GM18867 (cell line): ENCODE measurements around the gene CCM2.
"Not testable (repeated sequence)": the region's sequence is repeated elsewhere in the genome, so short reads cannot be mapped to it uniquely, and the experiment has no call there.

Source experiments
- ATAC-seq: cut with Tn5 transposase; IDR thresholded peaks from one replicate; pipeline ENCODE4 v1.9.1; 2021; ENCODE audit warnings: mild to moderate bottlenecking, moderate library complexity; ENCODE audit not compliant: unreplicated experiment

Gene CCM2

DNA sequence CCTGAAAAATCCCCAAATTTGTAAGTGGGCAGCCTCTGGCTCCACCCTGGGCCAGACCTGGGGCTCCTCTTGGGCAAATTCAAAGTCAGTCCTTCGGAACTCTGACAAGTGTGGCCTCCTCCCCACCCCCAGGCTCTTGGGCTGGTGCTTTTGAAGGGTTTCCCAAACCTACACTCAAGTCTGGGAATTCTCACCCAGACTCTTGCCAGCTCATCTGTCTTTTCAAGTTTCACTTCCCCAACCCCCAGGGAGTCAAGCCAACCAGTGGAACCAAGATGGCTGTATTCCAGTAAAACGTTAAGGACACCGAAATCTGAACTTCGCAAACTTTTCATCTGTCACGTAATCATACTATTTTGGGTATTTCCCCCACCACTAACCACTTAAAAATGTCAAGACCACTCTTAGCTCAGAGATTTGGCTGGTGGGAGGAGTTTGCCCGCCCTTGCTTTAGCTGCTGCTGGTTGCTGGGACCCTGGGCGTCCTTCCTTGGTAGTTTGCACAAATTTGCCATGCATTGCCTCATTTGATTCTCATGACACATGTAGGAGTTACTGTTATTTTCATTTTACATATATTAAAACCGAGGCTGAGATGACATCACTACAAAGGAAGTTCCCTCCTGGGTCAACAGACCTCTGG lies 19.5 kb upstream of the CCM2 start:
- ATAC-seq = peak; percentile 43

DNA sequence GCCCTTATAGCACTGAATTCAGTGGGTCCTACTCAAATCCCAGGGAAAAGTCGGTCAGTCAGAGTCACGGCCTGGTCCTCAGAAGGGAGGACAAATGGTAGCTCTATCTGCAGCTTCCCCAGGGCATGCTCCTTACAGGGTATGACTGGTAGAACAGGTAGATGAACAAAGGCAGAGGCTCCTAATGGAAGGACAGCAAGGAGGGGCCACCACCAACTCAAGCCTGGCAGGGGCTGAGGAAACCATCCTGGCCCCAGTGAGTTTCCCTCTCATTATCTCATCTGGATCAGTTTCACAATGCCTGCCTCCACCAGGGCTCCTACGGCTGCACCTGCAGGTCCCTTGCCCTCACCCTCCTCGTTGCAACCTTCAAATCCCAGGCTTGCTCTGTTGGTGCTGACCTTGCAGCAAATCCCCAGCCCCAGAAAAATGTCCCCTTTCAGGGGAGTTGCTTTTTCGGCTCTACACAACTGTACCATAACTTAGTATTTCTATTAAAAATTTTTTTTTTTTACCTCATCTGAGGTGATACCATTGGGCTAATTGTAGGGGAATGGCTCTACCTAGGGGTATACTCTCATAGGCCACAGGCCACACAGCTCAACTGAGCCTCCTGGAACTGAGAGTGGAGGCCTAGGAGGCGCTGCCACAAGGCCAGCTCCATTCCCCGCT lies 18.8 kb upstream of the CCM2 start:
- no peak for ATAC-seq

DNA sequence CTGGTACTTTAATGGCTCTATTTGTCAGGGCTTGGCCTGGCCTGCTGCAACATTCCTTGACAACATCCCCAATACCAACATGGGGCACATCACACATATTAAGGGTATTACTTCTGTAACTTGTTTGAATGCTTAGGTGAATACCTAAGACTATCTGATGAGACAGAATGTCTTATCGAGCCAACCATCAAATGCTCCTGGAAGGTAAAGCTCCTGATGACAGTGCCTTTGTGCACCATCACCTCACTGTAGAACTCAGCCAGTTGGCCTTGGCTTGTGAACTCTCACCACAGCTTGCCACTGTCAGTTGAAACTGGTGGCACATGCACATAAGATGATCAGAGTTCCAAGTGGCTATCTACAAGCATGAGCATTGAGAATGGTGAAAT lies 17.5 kb upstream of the CCM2 start:
- no peak for ATAC-seq

DNA sequence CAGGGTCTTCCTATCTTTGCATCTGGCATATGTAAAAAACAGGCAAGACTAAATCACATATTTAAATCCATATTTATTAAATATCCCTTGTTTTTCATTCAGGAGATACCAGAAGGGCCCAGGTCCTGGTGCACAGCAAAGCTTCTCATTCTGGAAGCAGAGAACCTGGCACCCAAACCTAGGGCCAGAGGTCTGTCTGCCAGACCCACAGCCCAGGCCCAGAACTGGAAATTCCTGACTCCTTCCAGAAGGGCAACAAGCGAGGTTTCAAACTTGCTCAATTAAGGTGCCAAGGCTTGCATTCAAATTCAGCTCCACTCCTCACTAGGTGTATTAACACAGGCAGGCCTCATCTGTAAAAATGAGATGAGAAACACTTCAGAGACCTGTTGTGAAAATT lies 17.0 kb upstream of the CCM2 start:
- no peak for ATAC-seq

DNA sequence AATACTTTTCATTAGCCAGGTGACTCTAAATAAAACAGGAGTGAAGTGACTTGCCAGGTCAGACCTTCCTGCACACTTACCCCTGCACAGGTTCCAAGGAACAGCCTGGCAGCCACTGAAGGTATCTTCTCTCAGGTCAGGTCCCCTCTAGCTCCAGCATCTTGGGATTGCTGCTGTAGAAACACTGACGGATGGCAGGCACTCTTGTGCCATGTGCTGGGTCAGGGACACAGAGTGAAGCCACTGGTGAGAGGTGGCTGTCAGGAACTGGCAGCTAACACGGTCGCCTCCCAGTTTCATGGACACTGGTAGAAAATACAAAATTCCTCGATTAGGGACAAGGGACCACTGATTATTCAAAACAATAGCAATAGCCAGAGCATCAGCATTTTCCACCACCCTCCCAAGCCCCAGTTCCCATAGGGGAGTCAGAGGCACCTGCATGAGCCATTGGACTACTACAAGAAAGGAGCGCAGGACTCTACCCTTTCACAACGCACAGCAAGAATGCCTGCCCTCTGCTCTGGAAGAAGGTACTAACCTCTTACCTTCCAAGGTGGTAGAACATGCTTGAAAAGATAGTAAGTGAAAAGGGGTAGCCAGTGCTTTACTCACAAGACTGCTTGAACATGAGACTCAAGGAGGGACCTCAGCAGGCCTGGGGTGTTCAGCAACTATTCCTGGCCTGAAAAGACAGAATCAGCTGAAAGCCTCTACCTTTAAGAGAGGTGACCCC lies 16.1 kb upstream of the CCM2 start:
- no peak for ATAC-seq

DNA sequence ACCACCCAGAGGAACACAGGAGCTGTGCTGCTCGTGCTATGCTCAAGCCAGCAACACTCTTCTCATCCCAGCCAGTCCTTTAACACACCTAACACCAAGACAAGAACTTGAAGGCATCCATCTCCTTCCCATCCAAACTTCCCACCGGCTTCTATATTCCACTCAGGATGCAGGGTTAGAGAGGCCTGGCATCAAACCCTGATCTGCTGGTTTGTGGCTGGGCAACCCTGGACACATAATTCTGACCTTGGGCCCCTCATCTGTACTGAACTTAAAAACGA lies 15.6 kb upstream of the CCM2 start:
- ATAC-seq = no peak

DNA sequence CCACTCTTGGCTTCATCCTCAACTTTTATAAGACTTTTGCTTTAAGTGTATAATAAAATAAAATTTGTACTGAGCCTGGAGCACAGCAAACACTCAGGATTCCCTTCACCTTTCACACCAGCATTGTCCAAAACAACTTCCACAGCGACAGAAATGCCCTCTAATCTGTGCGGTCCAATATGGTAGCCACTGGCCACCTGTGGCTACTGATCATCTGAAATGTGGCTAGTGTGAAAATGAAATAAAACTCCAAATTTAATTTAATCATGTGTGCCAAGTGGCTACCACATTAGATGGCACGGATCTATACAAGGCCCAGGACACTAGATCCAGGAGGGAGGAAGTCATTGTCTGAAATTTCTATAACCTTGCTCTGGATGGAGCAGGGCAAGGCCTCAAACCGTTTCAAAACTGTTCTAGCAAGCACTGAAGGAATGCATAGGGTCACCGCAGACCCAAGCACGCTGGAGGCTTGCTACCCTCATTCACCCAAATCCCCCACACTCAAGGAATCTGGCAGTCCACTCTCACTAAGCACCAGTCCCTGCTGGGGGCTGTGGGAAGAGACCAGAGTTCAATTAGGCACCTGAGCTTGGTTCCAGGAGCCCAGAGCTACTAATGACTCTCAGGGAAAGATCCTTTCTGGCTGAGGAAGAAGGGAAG lies 14.8 kb upstream of the CCM2 start:
- ATAC-seq = no peak

DNA sequence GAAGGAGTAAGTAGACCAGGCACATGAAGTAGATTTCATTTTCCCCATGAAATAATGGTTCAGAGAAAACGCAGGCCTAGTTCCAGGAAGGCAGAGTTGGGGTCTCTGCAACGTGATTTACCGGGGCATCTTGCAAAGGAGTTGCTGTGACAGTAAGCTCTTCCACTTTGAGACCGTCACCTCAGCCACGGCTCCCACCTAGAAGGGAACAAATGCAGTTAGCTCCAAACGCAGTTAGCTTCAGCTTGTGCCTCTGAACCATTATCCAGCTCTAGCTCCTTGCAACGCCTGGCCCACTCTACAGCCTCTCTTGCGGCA lies 14.1 kb upstream of the CCM2 start:
- no peak for ATAC-seq

DNA sequence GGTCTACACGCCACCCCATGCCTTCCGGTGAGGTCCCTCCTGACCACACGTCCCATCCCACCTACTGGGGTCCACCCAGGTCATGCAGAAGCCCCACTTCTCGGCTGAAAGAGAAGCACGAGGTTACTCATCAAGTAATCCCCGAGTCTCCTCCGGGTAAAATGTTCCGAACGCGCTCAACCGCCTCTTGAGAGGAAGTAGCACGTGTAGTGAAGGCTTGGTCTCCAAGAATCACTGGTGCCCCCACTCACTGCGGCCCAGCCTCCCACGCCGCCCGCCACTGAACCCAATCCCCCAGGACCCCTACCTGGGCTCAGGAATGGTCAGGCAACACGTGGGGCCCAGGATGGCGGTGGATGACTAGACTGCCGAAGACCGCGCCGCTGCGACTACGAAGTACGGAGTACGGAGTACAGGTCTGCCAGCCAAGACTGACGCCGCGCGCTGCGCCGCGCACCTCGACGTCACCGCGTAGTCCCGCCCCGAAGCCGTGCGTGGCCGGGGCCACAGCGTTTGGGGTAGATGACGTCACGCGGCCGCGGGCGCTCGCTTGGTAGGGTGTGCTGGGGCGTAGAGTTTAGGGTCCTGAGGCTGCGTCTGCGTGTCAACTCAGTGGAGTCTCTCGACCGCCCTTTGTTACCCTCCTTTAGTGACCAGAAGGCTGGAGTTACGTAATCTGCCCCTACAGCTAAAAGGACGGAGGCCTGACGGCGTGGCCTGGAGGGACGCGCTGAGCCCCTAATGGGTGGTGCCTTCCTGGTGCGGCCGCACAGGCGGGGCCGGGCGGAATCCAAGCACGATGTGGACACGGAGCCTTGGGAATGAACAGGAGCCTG lies 13.6 kb upstream of the CCM2 start:
- ATAC-seq = peak; percentile 93

DNA sequence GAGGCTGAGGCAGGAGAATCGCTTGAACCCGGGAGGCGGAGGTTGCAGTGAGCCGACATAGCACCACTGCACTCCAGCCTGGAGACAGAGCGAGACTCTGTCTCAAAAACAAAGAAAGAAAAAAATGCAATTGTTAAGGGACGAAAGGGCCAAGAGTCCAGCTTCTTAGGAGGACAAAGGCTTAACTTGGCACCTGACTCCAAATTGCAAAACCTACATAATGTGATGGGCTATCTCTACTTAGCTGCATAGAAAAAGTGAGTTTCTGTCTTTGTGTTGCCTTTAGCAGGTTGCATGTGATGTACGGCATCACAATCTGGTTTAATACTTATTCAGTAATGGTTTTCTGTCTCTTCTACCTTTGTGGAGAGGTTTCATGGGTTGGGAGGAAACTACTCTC lies 12.5 kb upstream of the CCM2 start:
- no peak for ATAC-seq

DNA sequence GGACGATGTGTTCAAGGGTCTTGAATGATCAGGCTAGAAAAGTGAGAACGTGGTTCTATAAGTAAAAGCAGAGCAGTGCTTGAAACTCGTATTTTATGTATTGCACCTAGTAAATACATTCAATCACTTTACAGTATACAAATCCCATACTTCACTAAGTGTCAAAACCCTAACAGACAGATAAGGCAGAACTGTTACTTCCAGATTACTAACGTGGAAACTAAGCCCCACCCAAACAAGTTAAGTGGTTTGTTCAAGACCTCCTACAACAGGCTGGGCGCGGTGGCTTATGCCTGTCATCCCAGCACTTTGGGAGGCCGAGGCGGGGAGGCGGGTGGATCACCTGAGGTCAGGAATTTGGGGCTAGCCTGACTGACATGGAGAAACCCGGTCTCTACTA lies 12.0 kb upstream of the CCM2 start:
- ATAC-seq = no peak

DNA sequence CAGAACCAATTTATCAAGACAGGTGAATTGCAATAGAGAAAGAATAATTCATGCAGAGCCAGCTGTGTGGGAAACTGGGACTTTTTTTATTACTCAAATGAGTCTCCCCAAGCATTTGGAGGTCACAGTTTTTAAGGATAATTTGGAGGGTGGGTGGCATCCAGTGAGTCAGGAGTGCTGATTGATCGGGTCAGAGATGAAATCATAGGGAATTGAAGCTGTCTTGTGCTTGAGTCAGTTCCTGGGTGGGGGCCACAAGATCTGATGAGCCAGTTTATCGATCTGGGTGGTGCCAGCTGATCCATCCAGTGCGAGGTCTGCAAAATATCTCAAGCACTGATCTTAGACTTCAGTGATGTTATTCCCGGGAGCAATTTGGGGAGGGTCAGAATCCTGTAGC lies 11.3 kb upstream of the CCM2 start:
- no peak for ATAC-seq

DNA sequence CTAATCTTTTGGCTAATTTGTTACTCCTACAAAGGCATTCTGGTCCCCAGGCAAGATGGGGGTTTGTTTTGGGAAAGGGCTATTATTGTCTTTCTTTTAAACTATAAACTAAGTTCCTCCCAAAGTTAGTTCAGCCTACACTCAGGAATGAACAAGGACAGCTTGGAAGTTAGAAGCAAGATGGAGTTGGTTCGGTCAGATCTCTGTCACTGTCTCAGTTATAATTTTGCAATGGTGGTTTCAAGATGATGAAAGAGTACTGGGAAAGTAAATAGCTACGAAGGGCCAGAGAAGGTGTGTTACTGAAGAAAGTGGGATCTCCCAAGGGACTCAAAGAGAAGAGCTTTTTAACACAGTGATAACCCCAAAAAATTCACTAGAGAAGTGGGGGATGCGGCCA lies 10.9 kb upstream of the CCM2 start:
- no peak for ATAC-seq

DNA sequence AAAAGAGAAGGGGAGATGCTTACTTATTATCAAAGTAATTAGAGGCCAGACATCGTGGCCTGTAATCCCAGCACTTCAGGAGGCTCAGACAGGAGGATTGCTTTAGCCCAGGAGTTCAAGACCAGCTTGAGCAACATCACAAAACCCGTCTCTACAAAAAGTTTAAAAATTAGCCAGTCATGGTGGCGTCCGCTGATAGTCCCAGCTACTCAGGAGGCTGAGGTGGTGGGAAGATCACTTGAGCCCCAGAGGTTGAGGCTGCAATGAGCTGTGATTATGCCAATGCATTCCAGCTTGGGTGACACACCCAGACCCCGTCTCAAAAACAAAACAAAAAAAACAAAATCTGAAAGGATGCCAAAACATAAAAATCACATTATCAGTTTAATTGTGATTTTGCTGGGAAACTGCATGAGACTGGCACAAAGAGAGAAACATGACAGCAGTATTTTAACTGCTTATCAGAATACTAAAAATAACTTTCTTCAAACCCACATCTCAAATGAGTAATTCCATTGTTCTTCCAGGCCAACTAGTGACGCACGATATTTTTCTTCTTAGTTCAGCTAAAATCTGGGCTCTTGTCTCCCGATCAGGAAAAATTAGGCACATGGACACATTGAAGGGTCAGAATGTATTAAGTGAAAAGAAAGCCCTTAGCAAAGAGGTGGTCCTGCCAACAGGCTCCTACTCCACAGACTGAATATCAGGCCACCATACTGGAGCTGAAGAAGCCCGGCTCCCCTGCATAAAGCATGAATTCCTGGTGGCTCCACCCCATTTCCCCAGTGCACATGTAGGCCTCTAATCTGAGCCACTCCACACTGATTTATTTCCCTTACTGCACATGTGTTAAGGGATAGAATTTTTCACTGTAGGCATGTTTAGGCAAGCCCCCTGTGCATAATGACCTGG lies 9.6 kb upstream of the CCM2 start:
- ATAC-seq = no peak

DNA sequence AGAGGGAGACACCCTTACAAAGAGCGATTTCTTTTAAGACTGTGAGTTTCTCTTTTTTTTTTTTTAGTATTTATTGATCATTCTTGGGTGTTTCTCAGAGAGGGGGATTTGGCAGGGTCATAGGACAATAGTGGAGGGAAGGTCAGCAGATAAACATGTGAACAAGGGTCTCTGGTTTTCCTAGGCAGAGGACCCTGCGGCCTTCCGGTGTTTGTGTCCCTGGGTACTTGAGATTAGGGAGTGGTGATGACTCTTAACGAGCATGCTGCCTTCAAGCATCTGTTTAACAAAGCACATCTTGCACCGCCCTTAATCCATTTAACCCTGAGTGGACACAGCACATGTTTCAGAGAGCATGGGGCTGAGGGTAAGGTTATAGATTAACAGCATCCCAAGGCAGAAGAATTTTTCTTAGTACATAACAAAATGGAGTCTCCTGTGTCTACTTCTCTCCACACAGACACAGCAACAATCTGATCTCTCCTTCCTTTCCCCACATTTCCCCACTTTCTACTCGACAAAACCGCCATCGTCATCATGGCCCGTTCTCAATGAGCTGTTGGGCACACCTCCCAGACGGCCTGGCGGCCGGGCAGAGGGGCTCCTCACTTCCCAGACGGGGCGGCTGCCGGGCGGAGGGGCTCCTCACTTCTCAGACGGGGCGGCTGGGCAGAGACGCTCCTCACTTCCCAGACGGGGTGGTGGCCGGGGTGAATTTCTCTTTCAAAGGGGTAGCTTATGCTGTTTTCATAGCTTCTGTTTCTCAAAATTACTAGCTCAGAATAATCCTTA lies 7.8 kb upstream of the CCM2 start:
- not testable (repeated sequence) for ATAC-seq

DNA sequence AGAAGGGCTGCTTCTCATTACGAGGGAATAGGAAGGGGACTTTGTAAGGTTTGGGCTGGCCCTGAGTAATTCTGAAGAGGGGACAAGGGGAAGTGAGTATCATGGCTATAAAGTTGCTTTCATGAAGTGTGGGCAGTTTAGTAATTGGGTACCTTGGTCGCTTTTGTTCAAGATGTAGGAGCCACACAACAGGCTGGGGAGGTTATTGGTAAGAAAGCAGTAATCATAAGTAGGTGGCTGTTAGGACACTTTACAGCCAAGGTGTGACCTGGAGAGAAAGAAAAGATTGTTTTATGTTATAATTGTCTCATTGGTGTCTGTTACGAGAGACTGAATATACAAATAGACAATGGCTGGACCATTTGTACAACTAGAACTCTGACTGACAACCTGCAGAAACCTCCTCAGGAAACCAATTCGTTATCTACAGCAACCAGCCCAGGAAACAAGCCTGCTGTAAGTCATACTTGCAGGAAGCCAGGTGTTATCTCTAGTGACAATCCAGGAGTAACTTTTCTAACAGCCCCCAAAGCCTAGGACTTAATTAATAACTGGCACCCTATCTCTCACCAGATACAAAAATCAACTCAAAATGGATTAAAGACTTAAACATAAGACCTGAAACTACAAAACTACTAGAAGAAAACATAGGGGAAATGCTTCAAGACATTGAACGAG lies 5.0 kb upstream of the CCM2 start:
- no peak for ATAC-seq

DNA sequence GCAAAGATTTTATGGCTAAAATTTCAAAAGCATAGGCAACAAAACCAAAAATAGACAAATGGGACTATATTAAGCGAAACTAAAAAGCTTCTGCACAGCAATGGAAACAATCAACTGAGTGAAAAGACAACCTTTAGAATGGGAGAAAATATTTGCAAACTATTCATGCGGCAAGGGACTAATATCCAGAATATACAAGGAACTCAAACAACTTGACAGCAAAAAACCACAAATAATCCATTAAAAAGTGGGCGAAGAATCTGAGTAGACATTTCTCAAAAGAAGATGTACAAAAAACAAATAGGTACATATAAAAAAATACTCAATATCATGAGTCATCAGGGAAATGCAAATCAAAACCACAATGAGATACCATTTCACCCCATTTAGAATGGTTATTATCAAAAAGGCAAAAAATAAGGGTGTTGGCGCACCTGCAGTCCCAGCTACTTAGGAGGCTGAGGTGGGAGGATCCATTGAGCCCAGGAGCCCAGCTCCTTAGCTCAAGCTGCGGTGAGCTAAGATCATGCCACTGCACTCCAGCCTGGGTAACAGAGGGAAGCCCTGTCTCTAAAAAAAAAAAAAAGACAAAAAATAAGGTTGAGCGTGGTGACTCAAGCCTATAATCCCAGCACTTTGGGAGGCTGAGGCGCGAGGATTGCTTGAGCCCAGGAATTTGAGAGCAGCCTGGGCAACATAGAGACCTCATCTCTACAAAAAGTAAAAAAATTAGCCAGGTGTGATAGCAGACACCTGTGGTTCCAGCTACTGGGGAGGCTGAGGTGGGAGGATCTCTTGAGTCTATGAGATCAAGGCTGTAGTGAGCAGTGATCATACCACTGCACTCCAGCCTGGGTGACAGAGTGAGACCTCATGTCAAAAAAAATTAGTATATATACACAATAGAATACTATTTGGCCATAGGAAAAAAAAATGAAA lies 4.2 kb upstream of the CCM2 start:
- ATAC-seq = no peak
